ENCODE measurements around the gene TAL1. TPM values are rescaled to one million over a fixed set of nuclear protein-coding genes. Genes with fewer than 3 reads are reported as not detected.

Gene TAL1
- total and polyA plus RNA-seq, 2 experiments from 2014 or later: not detected

- TF ChIP-seq ZNF462 (CRISPR knock-in tag; IDR thresholded peaks at IDR 0.05) (no peak), EZH2phosphoT487 (IDR thresholded peaks at IDR 0.05; ENCODE audit: unreplicated experiment) (no peak), EZH2 (IDR thresholded peaks at IDR 0.05; ENCODE audit: low read depth, unreplicated experiment) (no peak), CREB1 (CRISPR knock-in tag; IDR thresholded peaks at IDR 0.05; ENCODE audit: low read depth) (no peak), STAT1 (IDR thresholded peaks at IDR 0.05; ENCODE audit: unreplicated experiment) (no peak), ZNF114 (CRISPR knock-in tag; IDR thresholded peaks at IDR 0.05) (no peak)
Measured at GRCh38 chr1:47228644-47229030, 3.4 kb downstream of the TAL1 start (continued).

- Histone ChIP-seq H3K4me1 (ENCODE audit: insufficient read depth) (peaks cover 67% of the 10 kb centered on the region), H3K79me2 (replicated peaks; ENCODE audit: insufficient read depth) (no peaks in the 10 kb centered on the region), H3K27ac (ENCODE audit: low read depth) (no peak overlapping the region), H3K4me3 (no peak overlapping the region), H3K27me3 (ENCODE audit: insufficient read depth) (peaks cover 100% of the 10 kb centered on the region), H3F3A (replicated peaks; ENCODE audit: low read depth) (peaks cover 21% of the 10 kb centered on the region), H3K9me2 (ENCODE audit: insufficient read depth) (no peaks in the 10 kb centered on the region), H4K20me1 (replicated peaks; ENCODE audit: insufficient read depth) (peaks cover 9% of the 10 kb centered on the region), H3K4me2 (peak overlapping the region; percentile 76; the same call in 1 of the 2 replicates), H2AFZ (no peak overlapping the region), H3K36me3 (ENCODE audit: insufficient read depth) (no peaks in the 10 kb centered on the region)
- Mint-ChIP-seq H3K9me3 (0 out of 3 replicates have a peak, but pooled peaks cover 3% of the 10 kb centered on the region), H3K27me3 (ENCODE audit: insufficient read depth, low read depth, poor library complexity) (peaks cover 69% of the 10 kb centered on the region), H3K27ac (no peak overlapping the region), H3K4me3 (peak overlapping the region; percentile 10; the same call in 1 of the 3 replicates), H3K4me1 (peaks cover 47% of the 10 kb centered on the region), H3K36me3 (ENCODE audit: low read depth) (no peaks in the 10 kb centered on the region)
- no peak for DNase-seq (ENCODE audit: low spot score)
- ATAC-seq: no peak
- TF ChIP-seq EZH2 (IDR thresholded peaks at IDR 0.05; ENCODE audit: low read depth, unreplicated experiment) (peak; percentile 59), ZNF331 (CRISPR knock-in tag; IDR thresholded peaks at IDR 0.05; ENCODE audit: low read depth) (no peak), ZNF462 (CRISPR knock-in tag; IDR thresholded peaks at IDR 0.05) (no peak)
Measured at GRCh38 chr1:47227341-47228232, 4.4 kb downstream of the TAL1 start.
